ENCODE measurements around the gene ARMC2.
"Not testable (repeated sequence)": the region's sequence is repeated elsewhere in the genome, so short reads cannot be mapped to it uniquely, and the experiment has no call there.

ARMC2 gene

GRCh38 chr6:108957221-108957620 lies 109.0 kb downstream of the ARMC2 start:
- no peak for DNase-seq

- DNase-seq: no peak
These were observed 110.9 kb downstream of the ARMC2 start for GRCh38 chr6:108958900-108959770.

GRCh38 chr6:108959972-108960582 lies 111.9 kb downstream of the ARMC2 start:
- no peak for DNase-seq

- no peak for DNase-seq
These were observed 112.4 kb downstream of the ARMC2 start for GRCh38 chr6:108960601-108961000.

- no peak for DNase-seq
These were observed 112.9 kb downstream of the ARMC2 start for GRCh38 chr6:108961077-108961476.

- DNase-seq: no peak
These were observed 113.8 kb downstream of the ARMC2 start for GRCh38 chr6:108961985-108962384.

GRCh38 chr6:108966251-108966650 lies 118.0 kb downstream of the ARMC2 start:
- DNase-seq: no peak

GRCh38 chr6:108966855-108967755 lies 118.9 kb downstream of the ARMC2 start:
- DNase-seq: peak; percentile 17

GRCh38 chr6:108968325-108969316 lies 120.4 kb downstream of the ARMC2 start:
- no peak for DNase-seq

GRCh38 chr6:108969776-108970175 lies 121.6 kb downstream of the ARMC2 start:
- no peak for DNase-seq

GRCh38 chr6:108974201-108974600 lies 126.0 kb downstream of the ARMC2 start:
- DNase-seq: no peak

GRCh38 chr6:108978638-108979037 lies 130.4 kb downstream of the ARMC2 start:
- not testable (repeated sequence) for DNase-seq

- no peak for DNase-seq
These were observed 134.2 kb downstream of the ARMC2 start for GRCh38 chr6:108982154-108983113.

GRCh38 chr6:108983151-108983550 lies 134.9 kb downstream of the ARMC2 start:
- DNase-seq: no peak

- DNase-seq: no peak
These were observed 137.1 kb downstream of the ARMC2 start for GRCh38 chr6:108985301-108985700.

GRCh38 chr6:108987156-108987555 lies 138.9 kb downstream of the ARMC2 start:
- DNase-seq: no peak

- DNase-seq: no peak
These were observed 140.1 kb downstream of the ARMC2 start for GRCh38 chr6:108988296-108988695.

- no peak for DNase-seq
These were observed 140.5 kb downstream of the ARMC2 start for GRCh38 chr6:108988765-108989164.

- DNase-seq: no peak
These were observed 141.5 kb downstream of the ARMC2 start for GRCh38 chr6:108989700-108990099.

GRCh38 chr6:108993876-108994275 lies 145.7 kb downstream of the ARMC2 start:
- no peak for DNase-seq

GRCh38 chr6:108995296-108995695 lies 147.1 kb downstream of the ARMC2 start:
- no peak for DNase-seq

Measured in activated gamma-delta T cell (primary cell).